Measurements from ENCODE around the gene PLCB4. TPM values are rescaled to one million over a fixed set of nuclear protein-coding genes. Genes with fewer than 3 reads are reported as not detected.

PLCB4 gene
- total RNA-seq, 1 experiment from 2014 or later: 12.6 TPM

- no peak for TF ChIP-seq ATF2 (CRISPR knock-in tag; IDR thresholded peaks at IDR 0.05; ENCODE audit: borderline replicate concordance, low read depth)
Observed at GRCh38 chr20:9441948-9442347, 373.1 kb downstream of the PLCB4 start (continued).

- Mint-ChIP-seq H3K27ac (no peak overlapping the region), H3K36me3 (peaks cover 22% of the 10 kb centered on the region), H3K9me3 (peaks cover 21% of the 10 kb centered on the region), H3K27me3 (ENCODE audit: low read depth) (no peaks in the 10 kb centered on the region; the same call in 1 of the 2 replicates), H3K4me3 (no peak overlapping the region), H3K4me1 (peaks cover 13% of the 10 kb centered on the region)
- POLR2A ChIA-PET: no interaction called here
- DNase-seq (ENCODE audit: low spot score) (no peak), ATAC-seq (no peak)
- CTCF ChIA-PET: interaction anchor here (1.8 kb wide), 1 partner anchor 25 kb away, joined by 3 read pairs; no protein-coding TSS in a partner anchor
- TF ChIP-seq ARID4B (CRISPR knock-in tag; IDR thresholded peaks at IDR 0.05; ENCODE audit: borderline replicate concordance): no peak
- TF ChIP-seq CREB1 (CRISPR knock-in tag; IDR thresholded peaks at IDR 0.05): no peak
- no peak for TF ChIP-seq MAX (CRISPR knock-in tag; IDR thresholded peaks at IDR 0.05)
- no peak for TF ChIP-seq SMAD4 (CRISPR knock-in tag; IDR thresholded peaks at IDR 0.05)
- no peak for TF ChIP-seq ESRRA (CRISPR knock-in tag; IDR thresholded peaks at IDR 0.05; ENCODE audit: borderline replicate concordance)
- no peak for TF ChIP-seq ATF2 (CRISPR knock-in tag; IDR thresholded peaks at IDR 0.05; ENCODE audit: borderline replicate concordance, low read depth)
- no peak for TF ChIP-seq NR3C1 (CRISPR knock-in tag; conservative IDR thresholded peaks at IDR 0.05; ENCODE audit: low read depth)
- no peak for TF ChIP-seq E2F1 (CRISPR knock-in tag; IDR thresholded peaks at IDR 0.05)
- TF ChIP-seq SOX15 (CRISPR knock-in tag; IDR thresholded peaks at IDR 0.05): no peak
- no peak for TF ChIP-seq STAT6 (CRISPR knock-in tag; conservative IDR thresholded peaks at IDR 0.05; ENCODE audit: low read depth)
- no peak for TF ChIP-seq MYBL2 (CRISPR knock-in tag; IDR thresholded peaks at IDR 0.05)
- no peak for TF ChIP-seq ZNF425 (CRISPR knock-in tag; conservative IDR thresholded peaks at IDR 0.05)
- TF ChIP-seq ZSCAN18 (CRISPR knock-in tag; IDR thresholded peaks at IDR 0.05): no peak
- no peak for TF ChIP-seq TCF7 (CRISPR knock-in tag; IDR thresholded peaks at IDR 0.05; ENCODE audit: low read depth)
- TF ChIP-seq ZNF232 (CRISPR knock-in tag; IDR thresholded peaks at IDR 0.05): no peak
- TF ChIP-seq ZBTB21 (CRISPR knock-in tag; IDR thresholded peaks at IDR 0.05; ENCODE audit: borderline replicate concordance): no peak
- TF ChIP-seq ZMAT4 (CRISPR knock-in tag; IDR thresholded peaks at IDR 0.05): no peak
Observed at GRCh38 chr20:9442858-9443257, 374.0 kb downstream of the PLCB4 start.

Measured in WTC11 (cell line).